Esophagus squamous epithelium (tissue), 5 donors: ENCODE results near the gene MRPL27. TPM values are rescaled to one million over a fixed set of nuclear protein-coding genes. Genes with fewer than 3 reads are reported as not detected.

Experiments
- DNase-seq: peaks from one replicate; lab custom pipeline; 2025; lab: John Stamatoyannopoulos, UW
- H3K27ac ChIP-seq, 4 donors: fragments of 200-600 bp; sonication (generic); one replicate each; pipeline ENCODE4 v1.5.1; 2016 to 2019; ENCODE audit warnings: mild to moderate bottlenecking in 1 of 4
- H3K27me3 ChIP-seq, 4 donors: fragments of 200-600 bp; sonication (generic); 1 replicate in 3 of 4; 2 replicates in 1 of 4; pipeline versions ENCODE4 v1.5.1 to v1.6.0; 2017 to 2021; ENCODE audit warnings: antibody characterized with exemption in 1 of 4
- H3K36me3 ChIP-seq, 3 donors: fragments of 200-600 bp; sonication (generic); one replicate each; pipeline ENCODE4 v1.5.1; 2016 to 2019
- H3K4me1 ChIP-seq, 3 donors: fragments of 200-600 bp; sonication (generic); one replicate each; pipeline ENCODE4 v1.5.1; 2017 to 2019
- H3K4me3 ChIP-seq, 4 donors: fragments of 200-600 bp; sonication (generic); 1 replicate in 3 of 4; 2 replicates in 1 of 4; pipeline ENCODE4 v1.5.1; 2016 to 2019; ENCODE audit warnings: mild to moderate bottlenecking in 2 of 4, moderate library complexity in 1 of 4
- H3K9me3 ChIP-seq, 3 donors: fragments of 200-600 bp; sonication (generic); one replicate each; pipeline ENCODE4 v1.5.1; 2016 to 2019
- CTCF ChIP-seq, 6 experiments: fragments of 450-650 bp in 4 of 6; fragments of 200-600 bp in 2 of 6; sonication (generic) in 2 of 6; IDR thresholded peaks; one replicate each; pipeline ENCODE4 v1.5.1; 2016 to 2019; ENCODE audit warnings: antibody characterized with exemption in 6 of 6, mild to moderate bottlenecking in 4 of 6, moderate library complexity in 4 of 6
- POLR2A ChIP-seq, 4 donors: fragments of 450-650 bp; IDR thresholded peaks; one replicate each; pipeline ENCODE4 v1.6.1; 2017; ENCODE audit warnings: antibody characterized with exemption in 4 of 4, mild to moderate bottlenecking in 4 of 4, moderate library complexity in 3 of 4
- WGBS, 2 donors: methylation state at CpG; one replicate each; pipeline ENCODE4 v1.1.5; 2018; 5-methylcytosine and 5-hydroxymethylcytosine counted together
- intact Hi-C: fragments of 100-400 bp; cut with DNase I; formaldehyde crosslinking; loops from one replicate; pipeline ENCODE4 v1.15.0; 2022
- total RNA-seq, 4 donors: library from RNA; depleted of rRNA; stranded (reverse); fragments of >200 nt; gene quantifications; one replicate each; pipeline ENCODE4 v1.1.0, GENCODE V29; 2016
- donor health status: DM: yes; HTN: yes; CAD: no.

MRPL27 gene
- total RNA-seq, 4 donors from 2014 or later: 58.0 to 77.7 (median 74.5) TPM

GRCh38 chr17:50371526-50371925 lies 1.5 kb downstream of the MRPL27 start:
- peak overlapping the region in 2 of 4 donors; percentile 70 to 97 for H3K4me3 ChIP-seq
- WGBS, 2 donors: 36 to 39% methylated on average over 2 of the region's 2 CpGs
- no peak for TF ChIP-seq CTCF (IDR thresholded peaks at IDR 0.05)
- no peak for TF ChIP-seq POLR2A (IDR thresholded peaks at IDR 0.05)
- H3K9me3 ChIP-seq: no peaks in the 10 kb centered on the region
- intact Hi-C loops: no loop called here
- no peaks in the 10 kb centered on the region for H3K27me3 ChIP-seq
- no peak overlapping the region for H3K27ac ChIP-seq
- H3K4me1 ChIP-seq: peaks cover 15 to 27% (median 19%) of the 10 kb centered on the region in 3 donors
- H3K36me3 ChIP-seq: peaks cover 27 to 47% (median 30%) of the 10 kb centered on the region in 3 donors
- DNase-seq: no peak

- no peak for DNase-seq
- Histone ChIP-seq H3K27ac (no peak overlapping the region), H3K36me3 (peaks cover 31 to 62% (median 33%) of the 10 kb centered on the region in 3 donors), H3K4me3 (no peak overlapping the region), H3K27me3 (no peaks in the 10 kb centered on the region), H3K4me1 (peaks cover 15 to 27% (median 19%) of the 10 kb centered on the region in 3 donors), H3K9me3 (no peaks in the 10 kb centered on the region)
- WGBS, 2 donors: 90 to 96% methylated on average over 5 of the region's 5 CpGs
- intact Hi-C loops: no loop called here
- TF ChIP-seq CTCF (IDR thresholded peaks at IDR 0.05) (no peak), POLR2A (IDR thresholded peaks at IDR 0.05) (no peak)
Measured at GRCh38 chr17:50370052-50370451, 2.9 kb downstream of the MRPL27 start.

GRCh38 chr17:50367401-50367800 lies 5.6 kb downstream of the MRPL27 start:
- H3K27me3 ChIP-seq: no peaks in the 10 kb centered on the region
- peaks cover 13 to 40% (median 17%) of the 10 kb centered on the region in 3 donors for H3K4me1 ChIP-seq
- intact Hi-C loops: no loop called here
- no peak for DNase-seq
- WGBS, 2 donors: no CpG with 5 or more reads among the region's 1 CpG
- H3K9me3 ChIP-seq: no peaks in the 10 kb centered on the region
- peaks cover 31 to 70% (median 33%) of the 10 kb centered on the region in 3 donors for H3K36me3 ChIP-seq
- TF ChIP-seq CTCF (IDR thresholded peaks at IDR 0.05) (no peak), POLR2A (IDR thresholded peaks at IDR 0.05) (no peak)
- no peak overlapping the region for H3K4me3 ChIP-seq
- H3K27ac ChIP-seq: no peak overlapping the region

- Histone ChIP-seq H3K27ac (no peak overlapping the region), H3K36me3 (peaks cover 31 to 73% (median 33%) of the 10 kb centered on the region in 3 donors), H3K27me3 (no peaks in the 10 kb centered on the region), H3K9me3 (no peaks in the 10 kb centered on the region), H3K4me1 (peaks cover 0 to 30% (median 5%) of the 10 kb centered on the region in 3 donors), H3K4me3 (no peak overlapping the region)
- WGBS, 2 donors: 88 to 94% methylated on average over 12 to 13 of the region's 14 CpGs
- intact Hi-C loops: no loop called here
- no peak for DNase-seq
- TF ChIP-seq POLR2A (IDR thresholded peaks at IDR 0.05) (no peak), CTCF (IDR thresholded peaks at IDR 0.05) (no peak)
Measured at GRCh38 chr17:50365649-50366393, 7.2 kb downstream of the MRPL27 start.

GRCh38 chr17:50365165-50365564 lies 7.8 kb downstream of the MRPL27 start:
- WGBS, 2 donors: 67 to 80% methylated on average over 1 to 2 of the region's 2 CpGs
- intact Hi-C loops: no loop called here
- Histone ChIP-seq H3K36me3 (peaks cover 28 to 73% (median 32%) of the 10 kb centered on the region in 3 donors), H3K4me1 (peaks cover 0 to 27% (median 5%) of the 10 kb centered on the region in 3 donors), H3K9me3 (no peaks in the 10 kb centered on the region), H3K27me3 (no peaks in the 10 kb centered on the region), H3K4me3 (no peak overlapping the region), H3K27ac (no peak overlapping the region)
- DNase-seq: no peak
- no peak for TF ChIP-seq POLR2A (IDR thresholded peaks at IDR 0.05)
- TF ChIP-seq CTCF (IDR thresholded peaks at IDR 0.05): no peak
